Naive thymus-derived CD4-positive, alpha-beta T cell (primary cell): ENCODE data around the gene MYO7A. TPM values are rescaled to one million over a fixed set of nuclear protein-coding genes. Genes with fewer than 3 reads are reported as not detected.

ENCODE experiments used
- ATAC-seq: fragments of 150-1000 bp; cut with Tn5 transposase; 2 replicates; pipeline ENCODE4 v1.10.0; 2021; ENCODE audit warnings: mild to moderate bottlenecking, moderate library complexity
- CTCF ChIA-PET: fragments of 350-600 bp; sonication (Branson Sonifier 250); formaldehyde crosslinking; loops from one replicate; lab custom pipeline; 2021; ENCODE audit warnings: antibody characterized with exemption; lab: Charles Lee
- POLR2A ChIA-PET: fragments of 350-600 bp; sonication (Branson Sonifier 250); formaldehyde crosslinking; loops from one replicate; lab custom pipeline; 2021; ENCODE audit warnings: antibody characterized with exemption, inconsistent platforms; lab: Charles Lee
- DNase-seq, 9 donors: peaks; one replicate each; pipeline versions ENCODE4 v3.0.0 to v3.0.0-alpha.2; 2020 to 2022; ENCODE audit warnings: mixed read lengths in 1 of 9
- H3K27ac ChIP-seq: one replicate; pipeline ENCODE4 v1.7.0; 2013; ENCODE audit warnings: mild to moderate bottlenecking, low read depth, low read length, moderate library complexity
- H3K27me3 ChIP-seq, 2 donors: one replicate each; pipeline ENCODE4 v1.7.0; 2013; ENCODE audit warnings: low read length in 2 of 2, mild to moderate bottlenecking in 2 of 2, moderate library complexity in 2 of 2; ENCODE audit not compliant: control insufficient read depth in 2 of 2, insufficient read depth in 2 of 2
- H3K36me3 ChIP-seq, 3 experiments: 1 replicate in 2 of 3; 2 replicates in 1 of 3; pipeline ENCODE4 v1.7.0; 2013; ENCODE audit warnings: low read length in 3 of 3, mild to moderate bottlenecking in 3 of 3, moderate library complexity in 1 of 3; ENCODE audit not compliant: insufficient read depth in 3 of 3, control insufficient read depth in 2 of 3
- H3K4me1 ChIP-seq, 2 donors: one replicate each; pipeline ENCODE4 v1.7.0; 2013; ENCODE audit warnings: low read length in 2 of 2, mild to moderate bottlenecking in 2 of 2, moderate library complexity in 1 of 2; ENCODE audit not compliant: control insufficient read depth in 2 of 2, insufficient read depth in 2 of 2
- H3K4me3 ChIP-seq: 2 replicates; pipeline ENCODE4 v1.7.0; 2013; ENCODE audit warnings: mild to moderate bottlenecking, low read length
- H3K9me3 ChIP-seq, 3 experiments: 1 replicate in 2 of 3; 2 replicates in 1 of 3; pipeline ENCODE4 v1.7.0; 2013; ENCODE audit warnings: low read length in 3 of 3; ENCODE audit not compliant: control insufficient read depth in 2 of 3
- H3K27ac Mint-ChIP-seq, 9 donors: one replicate each; pipeline ENCODE4 v1.8.0; 2020 to 2022; ENCODE audit warnings: mixed read lengths in 9 of 9, mild to moderate bottlenecking in 8 of 9, moderate library complexity in 5 of 9, inconsistent platforms in 2 of 9
- H3K27me3 Mint-ChIP-seq, 5 donors: one replicate each; pipeline ENCODE4 v1.8.0; 2021 to 2022; ENCODE audit warnings: mixed read lengths in 5 of 5, mild to moderate bottlenecking in 1 of 5
- H3K36me3 Mint-ChIP-seq, 5 donors: one replicate each; pipeline ENCODE4 v1.8.0; 2020 to 2022; ENCODE audit warnings: mixed read lengths in 5 of 5, mild to moderate bottlenecking in 3 of 5, inconsistent platforms in 1 of 5
- H3K4me1 Mint-ChIP-seq, 7 donors: one replicate each; pipeline ENCODE4 v1.8.0; 2020 to 2022; ENCODE audit warnings: mixed read lengths in 7 of 7, mild to moderate bottlenecking in 3 of 7, inconsistent platforms in 1 of 7
- H3K4me3 Mint-ChIP-seq, 10 donors: one replicate each; pipeline ENCODE4 v1.8.0; 2020 to 2022; ENCODE audit warnings: mild to moderate bottlenecking in 10 of 10, mixed read lengths in 10 of 10, moderate library complexity in 6 of 10, inconsistent platforms in 2 of 10
- H3K9me3 Mint-ChIP-seq, 11 donors: one replicate each; pipeline ENCODE4 v1.8.0; 2020 to 2022; ENCODE audit warnings: mixed read lengths in 11 of 11, mild to moderate bottlenecking in 4 of 11, inconsistent platforms in 1 of 11, moderate library complexity in 1 of 11
- intact Hi-C, 2 donors: fragments of 100-400 bp; cut with micrococcal nuclease; formaldehyde crosslinking; loops; one replicate each; pipeline ENCODE4 v1.15.1; 2023
- polyA plus RNA-seq, 2 donors: library from polyadenylated mRNA; unstranded; fragments of 300-500 nt; fragmentation: Illumina TruSeq; gene quantifications; one replicate each; pipeline ENCODE4 v1.2.3, GENCODE V29; 2021
- total RNA-seq, 6 experiments: library from RNA in 5 of 6; stranded (reverse) in 5 of 6; gene quantifications; 1 replicate in 5 of 6; 2 replicates in 1 of 6; pipeline ENCODE4 v1.2.3 and lab custom pipeline; 2021 to 2026

Gene MYO7A
- total and polyA plus RNA-seq, 7 experiments from 2014 or later: 0.07 to 2.5 (median 0.27) TPM; not detected in 2

DNA sequence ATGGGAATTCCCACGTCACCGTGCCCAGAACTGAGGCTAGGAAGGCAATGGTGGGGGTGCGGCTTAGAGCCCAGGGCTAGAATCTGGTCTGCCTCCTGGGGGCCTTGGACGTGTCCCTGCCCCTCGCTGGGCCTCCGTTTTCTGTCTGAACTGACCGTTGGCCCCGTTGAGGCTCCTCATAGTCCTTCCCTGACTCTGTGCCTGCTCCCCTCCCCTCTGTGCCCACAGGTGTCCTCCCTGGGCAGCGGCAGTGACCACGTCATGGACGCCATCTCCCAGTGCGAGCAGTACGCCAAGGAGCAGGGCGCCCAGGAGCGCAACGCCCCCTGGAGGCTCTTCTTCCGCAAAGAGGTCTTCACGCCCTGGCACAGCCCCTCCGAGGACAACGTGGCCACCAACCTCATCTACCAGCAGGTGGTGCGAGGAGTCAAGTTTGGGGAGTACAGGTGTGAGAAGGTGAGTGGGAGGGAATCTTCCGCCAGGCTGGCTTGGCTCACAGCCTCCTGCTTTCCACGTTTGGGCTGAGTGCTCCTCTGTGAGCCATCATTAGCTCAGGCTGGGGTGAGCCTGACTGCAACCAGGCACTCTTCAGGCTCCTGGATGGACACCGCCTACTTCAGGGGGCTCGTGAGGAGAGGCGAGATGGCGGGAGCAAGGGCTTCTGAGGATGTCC, 63.9 kb downstream of the MYO7A start:
- H3K27me3 Mint-ChIP-seq: no peaks in the 10 kb centered on the region
- ChIA-PET CTCF (no interaction called here), POLR2A (no interaction called here)
- no peaks in the 10 kb centered on the region for H3K4me1 ChIP-seq
- peak; percentile 40 for ATAC-seq
- peak overlapping the region in 1 of 10 donors; percentile 43 for H3K4me3 Mint-ChIP-seq
- no peak overlapping the region for H3K27ac ChIP-seq
- H3K9me3 Mint-ChIP-seq: peaks cover 0 to 2% (median 0%) of the 10 kb centered on the region in 11 donors
- H3K4me3 ChIP-seq: no peak overlapping the region
- H3K4me1 Mint-ChIP-seq: no peaks in the 10 kb centered on the region
- H3K36me3 Mint-ChIP-seq: no peaks in the 10 kb centered on the region
- H3K36me3 ChIP-seq: no peaks in the 10 kb centered on the region
- no peak overlapping the region for H3K27ac Mint-ChIP-seq
- H3K9me3 ChIP-seq: no peaks in the 10 kb centered on the region
- H3K27me3 ChIP-seq: no peaks in the 10 kb centered on the region
- intact Hi-C loops: loop anchor here in 1 of 2 donors (1.0 kb wide), 1 partner anchor 356 kb away; no protein-coding TSS in a partner anchor
- peak in 8 of 9 donors; percentile 19 to 49 (median 36) for DNase-seq

DNA sequence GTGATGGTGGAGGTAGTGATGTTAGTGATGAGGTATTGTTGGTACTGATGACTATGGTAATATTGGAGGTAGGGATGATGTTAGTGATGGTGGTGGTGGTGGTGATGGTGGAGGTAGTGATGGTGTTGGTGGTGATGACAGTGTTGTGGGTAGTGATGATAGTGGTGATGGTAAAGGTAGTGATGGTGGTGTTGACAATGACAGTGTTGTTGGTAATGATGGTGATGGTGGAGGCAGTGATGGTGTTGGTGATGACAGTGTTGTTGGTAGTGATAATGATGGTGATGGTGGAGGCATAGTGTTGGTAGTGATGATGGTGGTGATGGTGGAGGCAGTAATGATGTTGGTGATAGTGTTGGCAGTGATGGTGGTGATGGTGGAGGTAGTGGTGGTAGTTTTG, 65.1 kb downstream of the MYO7A start:
- no peaks in the 10 kb centered on the region for H3K27me3 Mint-ChIP-seq
- ATAC-seq (no peak), DNase-seq (no peak)
- no peaks in the 10 kb centered on the region for H3K36me3 Mint-ChIP-seq
- Histone ChIP-seq H3K27me3 (no peaks in the 10 kb centered on the region), H3K4me3 (no peak overlapping the region), H3K9me3 (no peaks in the 10 kb centered on the region), H3K36me3 (no peaks in the 10 kb centered on the region), H3K27ac (no peak overlapping the region), H3K4me1 (no peaks in the 10 kb centered on the region)
- H3K4me3 Mint-ChIP-seq: no peak overlapping the region
- POLR2A ChIA-PET: no interaction called here
- intact Hi-C loops: no loop called here
- no peaks in the 10 kb centered on the region for H3K4me1 Mint-ChIP-seq
- CTCF ChIA-PET: no interaction called here
- H3K27ac Mint-ChIP-seq: no peak overlapping the region
- no peaks in the 10 kb centered on the region for H3K9me3 Mint-ChIP-seq

DNA sequence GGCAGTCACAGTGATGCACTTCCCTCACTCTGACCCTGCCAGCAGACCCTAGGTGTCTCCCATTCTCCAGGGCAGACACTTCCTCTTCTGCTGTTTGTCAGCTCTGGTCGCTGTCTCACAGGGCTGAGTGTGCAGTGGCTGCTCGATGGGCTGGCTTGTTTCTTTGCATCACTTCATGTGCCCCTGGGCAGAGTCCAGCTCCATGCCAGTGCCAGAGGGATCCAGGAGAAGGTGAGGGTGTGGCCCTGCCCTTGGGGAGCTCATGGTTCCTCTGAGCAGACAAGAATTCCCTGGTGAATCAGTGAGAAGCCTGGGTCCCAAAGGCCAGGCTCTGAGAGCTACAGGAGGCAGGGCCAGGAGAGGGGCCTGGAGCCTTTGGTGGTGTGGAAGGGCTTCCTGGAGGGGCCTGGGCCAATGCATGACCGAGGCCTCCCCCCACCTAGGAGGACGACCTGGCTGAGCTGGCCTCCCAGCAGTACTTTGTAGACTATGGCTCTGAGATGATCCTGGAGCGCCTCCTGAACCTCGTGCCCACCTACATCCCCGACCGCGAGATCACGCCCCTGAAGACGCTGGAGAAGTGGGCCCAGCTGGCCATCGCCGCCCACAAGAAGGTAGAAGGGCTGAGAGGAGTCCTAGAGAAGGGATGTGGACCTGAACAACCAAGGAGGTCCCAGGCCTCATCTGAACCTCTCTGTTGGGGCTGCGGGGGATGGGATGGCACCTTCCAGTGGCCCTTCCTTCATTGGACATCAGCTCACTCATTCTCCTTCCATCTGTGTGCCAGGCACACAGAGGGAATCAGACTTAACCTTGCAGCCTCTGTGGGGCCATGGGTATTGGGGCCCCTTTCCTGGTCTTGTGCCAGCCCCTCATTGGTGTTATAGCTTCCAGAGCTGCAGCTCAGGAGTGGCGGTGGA, 66.1 kb downstream of the MYO7A start:
- Histone ChIP-seq H3K9me3 (no peaks in the 10 kb centered on the region), H3K27ac (no peak overlapping the region), H3K4me3 (no peak overlapping the region), H3K4me1 (no peaks in the 10 kb centered on the region), H3K36me3 (no peaks in the 10 kb centered on the region), H3K27me3 (no peaks in the 10 kb centered on the region)
- peak in 1 of 9 donors; percentile 1 for DNase-seq
- intact Hi-C loops: no loop called here
- Mint-ChIP-seq H3K4me3 (no peak overlapping the region), H3K27me3 (no peaks in the 10 kb centered on the region), H3K36me3 (no peaks in the 10 kb centered on the region), H3K27ac (no peak overlapping the region), H3K9me3 (no peaks in the 10 kb centered on the region), H3K4me1 (no peaks in the 10 kb centered on the region)
- CTCF ChIA-PET: interaction anchor here (1.1 to 1.3 kb wide), 3 partner anchors 8 to 425 kb away, joined by 3 to 4 read pairs (median 3); no protein-coding TSS in a partner anchor
- ATAC-seq: no peak
- POLR2A ChIA-PET: no interaction called here

DNA sequence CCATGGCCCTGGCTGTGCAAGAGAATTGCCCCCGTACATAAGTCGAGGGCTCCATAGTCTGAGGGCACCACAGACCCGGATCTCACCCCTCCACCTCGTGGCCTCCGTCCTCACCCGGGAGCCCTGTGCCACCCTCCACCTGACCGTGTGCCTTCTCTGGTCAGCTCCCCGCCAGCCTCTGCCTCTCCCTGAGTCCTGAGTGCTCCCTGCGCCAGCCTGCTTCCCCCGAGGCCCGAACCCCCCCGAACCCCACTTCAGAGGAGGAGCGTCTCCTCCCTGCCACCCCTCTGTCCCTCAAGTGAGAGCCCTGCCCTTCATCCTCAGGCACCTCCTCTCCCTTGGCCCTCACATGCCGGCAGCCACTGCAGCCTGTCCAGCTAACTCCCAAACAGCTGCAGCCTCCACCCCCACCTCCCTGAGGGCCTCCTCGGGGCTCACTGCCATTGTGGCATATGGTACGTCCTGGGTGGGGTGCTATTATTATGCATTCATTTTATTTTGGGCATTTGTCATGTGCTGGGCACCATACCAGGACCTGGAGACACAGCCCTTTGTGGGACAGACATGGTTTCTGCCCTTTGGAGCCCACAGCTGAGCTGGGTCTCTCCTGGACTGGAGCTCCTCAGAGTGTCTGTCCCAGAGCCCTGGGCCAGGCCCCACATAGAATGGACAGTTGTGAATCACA, 67.2 kb downstream of the MYO7A start:
- Histone ChIP-seq H3K36me3 (no peaks in the 10 kb centered on the region), H3K4me1 (no peaks in the 10 kb centered on the region), H3K4me3 (no peak overlapping the region), H3K27me3 (no peaks in the 10 kb centered on the region), H3K27ac (no peak overlapping the region), H3K9me3 (no peaks in the 10 kb centered on the region)
- Mint-ChIP-seq H3K9me3 (no peaks in the 10 kb centered on the region), H3K27ac (no peak overlapping the region), H3K4me3 (no peak overlapping the region), H3K36me3 (no peaks in the 10 kb centered on the region), H3K4me1 (no peaks in the 10 kb centered on the region), H3K27me3 (no peaks in the 10 kb centered on the region)
- CTCF ChIA-PET: interaction anchor here (1.3 kb wide), 2 partner anchors 9 to 354 kb away, joined by 3 to 4 read pairs; no protein-coding TSS in a partner anchor
- DNase-seq (peak in 1 of 9 donors; percentile 3), ATAC-seq (no peak)
- intact Hi-C loops: no loop called here
- POLR2A ChIA-PET: no interaction called here

DNA sequence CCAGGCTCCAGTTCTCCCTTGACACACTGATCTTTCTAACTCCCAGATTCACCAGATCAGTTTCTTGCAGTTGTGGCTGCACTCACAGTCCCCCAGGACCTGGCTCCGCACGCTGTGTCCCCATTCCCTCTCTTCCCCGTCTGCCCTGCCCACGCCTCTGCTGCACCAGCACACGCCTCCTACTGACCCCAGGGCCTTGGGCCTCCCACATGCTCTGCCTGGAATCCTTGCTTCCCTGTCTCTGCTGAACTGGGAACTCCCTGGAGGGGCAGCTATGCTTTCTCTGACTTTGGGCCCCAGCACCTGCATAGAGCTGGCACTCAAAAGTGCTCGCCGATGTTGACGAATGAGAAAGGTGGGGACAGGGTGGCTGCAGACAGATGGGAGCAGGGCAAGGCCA, 68.9 kb downstream of the MYO7A start:
- Mint-ChIP-seq H3K27me3 (no peaks in the 10 kb centered on the region), H3K4me1 (no peaks in the 10 kb centered on the region), H3K4me3 (no peak overlapping the region), H3K9me3 (no peaks in the 10 kb centered on the region), H3K36me3 (no peaks in the 10 kb centered on the region), H3K27ac (no peak overlapping the region)
- intact Hi-C loops: no loop called here
- ATAC-seq (no peak), DNase-seq (no peak)
- Histone ChIP-seq H3K27me3 (no peaks in the 10 kb centered on the region), H3K27ac (no peak overlapping the region), H3K36me3 (no peaks in the 10 kb centered on the region), H3K4me3 (no peak overlapping the region), H3K4me1 (no peaks in the 10 kb centered on the region), H3K9me3 (no peaks in the 10 kb centered on the region)
- ChIA-PET POLR2A (no interaction called here), CTCF (interaction anchor here (0.6 kb wide), 1 partner anchor 235 kb away, joined by 3 read pairs; no protein-coding TSS in a partner anchor)

DNA sequence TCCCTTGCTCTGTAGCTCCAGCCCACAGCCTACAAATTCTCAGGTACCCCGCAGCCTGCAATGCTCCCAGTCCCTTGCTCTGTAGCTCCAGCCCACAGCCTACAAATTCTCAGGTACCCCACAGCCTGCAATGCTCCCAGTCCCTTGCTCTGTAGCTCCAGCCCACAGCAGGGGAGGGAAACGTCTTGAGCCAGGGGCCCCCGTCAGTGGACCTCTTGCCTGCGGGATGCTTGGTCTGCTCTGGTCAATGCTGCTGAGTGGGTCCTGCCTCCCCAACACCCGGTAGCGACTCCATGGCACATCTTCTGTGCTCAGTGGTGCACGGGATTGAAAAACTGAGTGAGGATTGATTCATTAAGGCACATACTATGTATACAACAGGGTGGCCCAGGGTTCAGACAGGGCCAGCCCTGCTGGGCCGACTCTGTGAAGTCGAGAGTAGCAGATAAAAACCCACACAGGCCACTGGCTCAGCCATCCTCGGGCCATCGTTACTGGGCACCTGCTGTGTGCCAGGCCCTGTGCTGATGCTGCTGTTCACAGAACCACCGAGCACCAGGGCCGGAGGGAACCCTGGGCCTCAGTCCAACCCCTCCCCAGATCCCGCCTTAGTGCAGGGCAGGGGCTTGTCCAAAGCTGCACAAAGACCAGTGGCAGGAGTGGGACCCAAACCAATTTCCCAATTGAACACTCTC, 69.7 kb downstream of the MYO7A start:
- intact Hi-C loops: no loop called here
- no peak for DNase-seq
- Mint-ChIP-seq H3K4me1 (no peaks in the 10 kb centered on the region), H3K27ac (no peak overlapping the region), H3K36me3 (no peaks in the 10 kb centered on the region), H3K27me3 (no peaks in the 10 kb centered on the region), H3K4me3 (no peak overlapping the region), H3K9me3 (no peaks in the 10 kb centered on the region)
- Histone ChIP-seq H3K4me3 (no peak overlapping the region), H3K4me1 (no peaks in the 10 kb centered on the region), H3K36me3 (no peaks in the 10 kb centered on the region), H3K9me3 (no peaks in the 10 kb centered on the region), H3K27ac (no peak overlapping the region), H3K27me3 (no peaks in the 10 kb centered on the region)
- ChIA-PET CTCF (interaction anchor here (0.6 kb wide), 1 partner anchor 236 kb away, joined by 3 read pairs; no protein-coding TSS in a partner anchor), POLR2A (no interaction called here)
- no peak for ATAC-seq
